AG09319 (cell line): ENCODE measurements around the gene GATD1.

ENCODE experiments used
- DNase-seq: peaks from one replicate; pipeline ENCODE4 v3.0.0-alpha.2; 2010; ENCODE audit warnings: low read depth; ENCODE audit errors: extremely low read depth
- CTCF ChIP-seq: IDR thresholded peaks from 2 replicates; pipeline ENCODE4 v1.5.1; 2011; ENCODE audit warnings: low read depth, mild to moderate bottlenecking, inconsistent platforms, low read length, moderate library complexity

GATD1 gene

GRCh38 chr11:767238-767637 lies 10.0 kb downstream of the GATD1 start:
- no peak for DNase-seq
- TF ChIP-seq CTCF: no peak

- TF ChIP-seq CTCF: no peak
- DNase-seq: no peak
Measured at GRCh38 chr11:766936-767210, 10.4 kb downstream of the GATD1 start.

GRCh38 chr11:766106-766935 lies 11.0 kb downstream of the GATD1 start:
- TF ChIP-seq CTCF: no peak
- DNase-seq: no peak

DNA sequence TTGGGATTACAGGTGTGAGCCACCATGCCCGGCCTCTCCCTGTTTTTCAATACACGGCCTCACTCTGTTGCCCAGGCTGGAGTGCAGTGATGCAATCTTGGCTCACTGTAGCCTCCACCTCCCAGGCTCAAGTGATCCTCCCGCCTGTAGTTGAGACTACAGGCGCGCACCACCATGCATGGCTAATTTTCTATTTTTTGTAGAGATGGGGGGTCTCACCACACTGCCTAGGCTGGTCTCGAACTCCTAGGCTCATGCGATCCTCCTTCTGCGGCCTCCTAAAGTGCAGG lies 11.5 kb downstream of the GATD1 start:
- DNase-seq: no peak
- no peak for TF ChIP-seq CTCF

GRCh38 chr11:765025-765801 lies 12.1 kb downstream of the GATD1 start:
- no peak for DNase-seq
- peak; percentile 48 for TF ChIP-seq CTCF

- TF ChIP-seq CTCF: no peak
- no peak for DNase-seq
Measured at GRCh38 chr11:764322-765024, 12.8 kb downstream of the GATD1 start.
